HG03442 (cell line): ENCODE measurements around the gene ADGRB3.

Source experiments
- ATAC-seq: cut with Tn5 transposase; IDR thresholded peaks from one replicate; pipeline ENCODE4 v1.9.1; 2021; ENCODE audit warnings: mild to moderate bottlenecking, moderate library complexity; ENCODE audit not compliant: unreplicated experiment

ADGRB3 gene

GRCh38 chr6:68697394-68697793 is 62.3 kb downstream of the ADGRB3 start:
- ATAC-seq: no peak

DNA sequence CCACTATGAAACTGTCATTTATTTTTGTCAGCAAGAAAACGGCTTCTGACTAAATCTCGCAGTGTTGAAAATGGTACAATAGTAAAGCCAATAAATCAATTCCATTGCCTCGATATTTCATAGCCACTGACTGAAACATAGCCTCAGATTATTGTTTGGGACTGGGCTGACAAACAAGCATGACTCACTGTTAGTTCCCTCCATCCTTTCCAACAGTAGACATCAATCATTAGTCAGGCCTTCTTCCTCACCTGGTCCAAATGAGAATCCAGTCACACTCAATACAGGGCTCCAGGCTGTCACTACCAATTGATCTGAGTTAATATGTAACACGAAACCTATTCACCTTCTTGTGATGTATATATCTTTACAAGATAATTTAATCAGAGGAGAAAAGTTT is 66.1 kb downstream of the ADGRB3 start:
- no peak for ATAC-seq

GRCh38 chr6:68704485-68704884 is 69.4 kb downstream of the ADGRB3 start:
- ATAC-seq: no peak

DNA sequence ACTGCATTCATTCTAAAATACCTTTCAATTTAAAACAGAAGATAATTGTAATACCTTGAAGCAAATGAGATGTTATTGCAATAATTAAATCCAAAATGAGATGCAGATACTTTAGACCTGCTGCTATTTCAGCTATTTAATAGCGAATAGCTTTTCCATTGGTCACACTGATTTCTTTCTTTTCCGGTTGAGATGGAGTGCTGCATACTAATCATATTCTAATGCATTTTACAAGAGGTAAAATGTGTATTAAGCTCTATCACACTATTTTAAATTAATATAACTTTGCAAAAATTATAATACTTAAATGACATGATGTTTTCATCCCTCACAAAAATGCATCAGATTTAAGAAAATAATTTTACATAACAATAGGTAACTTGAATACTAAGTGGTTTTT is 74.0 kb downstream of the ADGRB3 start:
- ATAC-seq: no peak

DNA sequence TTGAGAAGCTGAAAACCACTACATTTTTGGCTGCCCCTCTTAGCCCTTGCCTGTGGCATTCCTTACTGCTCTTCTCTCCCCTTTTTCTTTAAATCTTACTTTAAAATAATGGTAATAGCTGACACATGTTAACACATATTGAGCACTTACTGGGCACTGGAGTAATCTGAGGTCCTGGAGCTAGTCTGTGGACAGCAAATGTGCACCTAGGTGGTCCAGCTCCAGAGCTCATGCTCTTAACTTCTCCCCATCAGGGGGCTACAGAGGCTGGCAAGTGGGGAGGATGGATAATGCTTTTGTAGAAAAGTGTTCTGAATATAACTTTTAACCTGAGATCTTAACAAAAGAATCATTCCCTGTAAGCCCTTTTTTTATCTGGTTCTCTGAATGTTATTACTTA is 74.8 kb downstream of the ADGRB3 start:
- ATAC-seq: no peak

GRCh38 chr6:68710496-68710895 is 75.4 kb downstream of the ADGRB3 start:
- no peak for ATAC-seq

- no peak for ATAC-seq
Observed at GRCh38 chr6:68710916-68711315, 75.8 kb downstream of the ADGRB3 start.

- ATAC-seq: no peak
Observed at GRCh38 chr6:68711386-68712000, 76.4 kb downstream of the ADGRB3 start.

DNA sequence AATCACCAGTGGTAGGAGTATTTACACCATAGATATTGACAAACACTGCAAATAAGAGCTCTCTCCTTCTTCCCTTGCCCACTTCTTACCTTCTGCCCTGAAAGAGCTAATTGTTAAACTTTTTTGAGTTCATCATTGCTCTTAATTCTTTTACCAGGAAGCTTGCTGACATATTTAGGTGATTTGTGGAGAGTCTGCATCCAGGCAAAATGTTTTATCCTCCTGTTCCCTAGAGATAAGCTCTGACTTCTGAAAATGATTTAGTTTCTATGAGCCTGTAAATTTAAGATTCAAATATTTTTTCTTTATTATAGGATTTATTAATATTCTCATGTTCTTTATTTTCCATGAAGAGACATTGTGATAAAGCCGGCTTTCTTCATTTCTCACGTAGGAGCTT is 81.5 kb downstream of the ADGRB3 start:
- no peak for ATAC-seq

DNA sequence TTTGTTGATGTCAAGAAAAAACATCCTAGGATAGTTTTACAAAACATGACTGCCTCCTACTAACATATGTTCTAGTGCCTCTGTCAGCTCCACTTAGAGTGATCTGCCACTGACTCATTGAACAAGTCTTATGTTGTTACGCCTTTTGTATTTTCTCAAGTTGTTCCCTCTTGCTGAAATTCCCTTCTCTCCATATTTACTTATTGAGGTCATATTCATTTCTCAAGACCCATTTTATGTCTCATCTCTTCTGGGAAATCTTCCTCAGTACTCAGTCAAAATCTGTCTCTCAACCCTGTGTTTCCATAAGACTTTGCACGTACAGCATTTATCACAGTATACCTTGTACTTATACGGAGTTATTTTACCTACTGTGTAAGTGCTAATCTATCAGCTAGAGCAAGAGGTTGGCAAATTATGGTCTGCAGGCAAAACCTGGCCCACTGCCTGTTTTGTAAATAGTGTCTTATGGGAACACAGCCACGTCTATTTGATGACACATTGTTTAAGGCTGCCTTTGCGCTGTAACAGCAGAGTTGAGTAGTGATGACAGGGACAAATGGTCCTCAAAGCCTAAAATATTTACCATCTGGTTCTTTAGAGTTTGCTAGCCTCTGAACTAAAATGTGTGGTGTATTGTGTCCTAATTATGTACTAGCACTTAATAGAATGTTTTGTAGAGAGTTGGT is 83.4 kb downstream of the ADGRB3 start:
- no peak for ATAC-seq

DNA sequence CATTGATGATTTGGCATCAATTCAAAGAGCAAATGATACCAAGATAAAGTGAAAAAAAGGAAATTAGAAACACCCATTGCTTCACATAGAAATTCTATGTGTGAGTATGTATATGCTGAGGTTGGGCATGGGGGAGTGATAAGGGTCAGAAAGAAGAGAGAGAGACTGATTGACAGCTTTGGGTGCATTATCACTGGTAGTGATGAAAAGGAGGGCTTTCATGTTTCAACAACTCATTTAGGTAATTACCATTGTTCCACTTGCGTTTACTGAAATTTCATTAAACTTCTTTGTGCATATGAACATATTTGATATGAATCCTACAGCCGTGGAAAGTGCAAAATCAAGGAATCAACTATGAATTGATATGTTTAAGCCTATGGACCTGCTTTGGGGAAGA is 84.7 kb downstream of the ADGRB3 start:
- no peak for ATAC-seq

DNA sequence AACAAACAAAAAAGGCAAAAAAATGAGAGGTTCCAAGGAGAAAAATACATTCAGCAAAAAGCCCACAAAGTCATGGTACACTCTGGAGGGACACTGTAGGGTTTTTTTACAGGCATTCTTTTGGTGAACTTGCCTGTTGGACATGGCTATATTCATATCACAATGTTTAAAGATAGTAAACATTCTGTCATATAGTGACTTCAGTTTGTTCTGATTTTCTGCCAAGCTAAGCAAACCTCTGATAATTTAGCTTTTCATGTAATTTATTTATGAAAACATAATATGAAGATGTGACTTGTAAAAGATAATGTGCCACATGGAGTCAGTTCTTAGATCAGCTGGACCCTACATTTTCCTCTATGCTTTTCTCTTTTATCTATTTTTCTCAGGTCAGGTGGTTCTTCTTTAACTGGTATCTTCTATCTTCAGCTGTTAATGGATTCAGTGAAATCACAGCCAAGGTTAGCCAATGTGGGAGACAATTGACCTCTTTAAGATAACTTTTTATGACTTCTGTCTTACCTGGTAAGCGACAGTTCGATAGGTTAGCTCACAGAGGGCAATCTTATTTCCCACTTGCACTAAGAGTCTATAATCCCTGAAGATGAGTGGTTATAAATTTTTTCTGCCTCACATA is 87.9 kb downstream of the ADGRB3 start:
- no peak for ATAC-seq

- no peak for ATAC-seq
Observed at GRCh38 chr6:68724060-68724459, 89.0 kb downstream of the ADGRB3 start.

DNA sequence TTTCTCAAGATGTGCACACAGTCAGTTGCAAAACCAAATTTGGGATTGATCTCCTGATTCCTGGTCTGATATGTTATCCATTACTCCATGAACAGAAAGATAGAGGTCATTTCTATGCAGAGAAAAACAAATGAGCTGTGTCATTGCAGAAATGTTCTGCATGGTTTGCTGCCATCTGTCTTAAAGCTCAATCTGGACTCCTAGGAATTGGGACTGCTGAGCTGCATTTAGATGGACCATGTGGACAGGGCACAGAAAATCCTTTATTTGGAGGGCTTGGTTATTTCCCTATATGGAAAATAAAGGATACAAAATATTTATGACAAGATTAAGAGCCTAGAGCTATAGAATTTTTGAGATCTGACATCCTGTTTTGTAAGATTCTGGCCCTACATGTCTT is 91.3 kb downstream of the ADGRB3 start:
- ATAC-seq: no peak

DNA sequence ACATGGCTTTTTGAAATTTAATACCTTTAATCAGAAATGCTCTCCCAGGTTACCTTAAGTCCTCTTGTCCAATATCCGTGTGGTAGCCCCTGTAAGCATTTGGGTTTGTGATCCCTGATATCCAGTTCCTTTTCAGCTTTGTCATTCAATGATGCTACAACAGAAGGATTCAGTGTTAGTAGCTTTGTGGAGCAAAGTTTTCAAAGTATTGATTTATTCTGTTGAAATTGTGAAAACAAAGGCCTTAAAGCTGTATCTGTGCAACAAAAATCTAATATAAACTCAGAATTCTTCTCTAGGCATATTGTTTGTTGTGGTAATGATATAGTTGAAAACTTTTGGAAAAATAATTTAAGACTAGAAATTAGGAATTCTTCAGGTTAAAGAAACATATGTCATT is 91.9 kb downstream of the ADGRB3 start:
- ATAC-seq: no peak

DNA sequence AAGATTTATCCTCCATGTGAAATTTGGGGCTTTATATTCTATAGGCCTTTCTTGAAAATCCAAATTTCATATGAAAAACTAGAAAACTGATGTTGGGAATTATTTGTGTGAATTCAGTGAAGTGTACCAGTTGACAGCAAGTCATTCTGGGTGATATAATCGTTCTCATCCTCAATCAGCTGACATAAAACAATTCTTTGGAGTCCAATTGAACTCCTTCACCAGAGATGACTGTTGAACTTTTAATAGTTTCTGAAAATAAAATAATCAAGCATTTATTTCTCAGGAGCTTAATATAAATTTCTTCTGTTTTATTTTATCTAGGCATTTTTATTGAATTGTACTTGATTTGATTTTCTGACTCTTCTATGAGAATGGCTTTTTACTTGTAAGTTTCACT is 92.6 kb downstream of the ADGRB3 start:
- no peak for ATAC-seq

DNA sequence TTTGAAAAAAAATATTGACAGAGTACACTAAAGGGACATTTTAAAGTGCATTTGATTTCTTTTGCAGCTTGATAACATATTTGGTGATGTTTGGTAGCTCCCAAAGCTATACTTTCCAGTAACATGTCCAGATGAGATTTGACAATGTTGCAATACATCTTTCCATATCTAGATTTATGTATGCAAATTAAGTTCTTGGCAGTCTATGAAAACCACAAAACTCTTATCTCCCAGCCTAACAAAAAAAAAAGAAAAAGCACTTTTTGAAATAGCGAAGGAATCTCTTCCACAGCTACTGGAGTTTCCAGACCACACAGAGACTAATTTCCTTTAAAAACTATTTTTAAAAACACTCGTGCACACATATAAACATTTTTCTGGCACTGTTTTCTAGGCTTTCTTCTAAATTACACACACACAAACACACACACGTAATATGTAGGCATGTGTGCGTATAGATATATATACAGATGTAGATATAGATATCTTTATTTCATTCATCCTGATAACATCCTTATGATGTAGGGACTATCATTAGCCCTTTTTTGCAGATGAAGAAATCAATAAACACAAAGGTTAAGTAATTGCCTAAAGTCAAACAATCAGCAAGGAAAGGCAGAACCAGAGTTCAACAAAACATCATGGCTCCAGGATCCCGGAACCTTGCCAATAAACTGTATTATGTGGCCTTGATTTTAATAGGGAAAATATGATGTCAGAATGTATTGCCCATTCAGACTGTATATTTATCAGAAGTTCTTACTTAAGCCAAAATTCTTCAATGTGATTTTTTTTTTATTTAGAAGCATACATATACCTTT is 93.3 kb downstream of the ADGRB3 start:
- ATAC-seq: no peak

- no peak for ATAC-seq
Observed at GRCh38 chr6:68729377-68729903, 94.4 kb downstream of the ADGRB3 start.

DNA sequence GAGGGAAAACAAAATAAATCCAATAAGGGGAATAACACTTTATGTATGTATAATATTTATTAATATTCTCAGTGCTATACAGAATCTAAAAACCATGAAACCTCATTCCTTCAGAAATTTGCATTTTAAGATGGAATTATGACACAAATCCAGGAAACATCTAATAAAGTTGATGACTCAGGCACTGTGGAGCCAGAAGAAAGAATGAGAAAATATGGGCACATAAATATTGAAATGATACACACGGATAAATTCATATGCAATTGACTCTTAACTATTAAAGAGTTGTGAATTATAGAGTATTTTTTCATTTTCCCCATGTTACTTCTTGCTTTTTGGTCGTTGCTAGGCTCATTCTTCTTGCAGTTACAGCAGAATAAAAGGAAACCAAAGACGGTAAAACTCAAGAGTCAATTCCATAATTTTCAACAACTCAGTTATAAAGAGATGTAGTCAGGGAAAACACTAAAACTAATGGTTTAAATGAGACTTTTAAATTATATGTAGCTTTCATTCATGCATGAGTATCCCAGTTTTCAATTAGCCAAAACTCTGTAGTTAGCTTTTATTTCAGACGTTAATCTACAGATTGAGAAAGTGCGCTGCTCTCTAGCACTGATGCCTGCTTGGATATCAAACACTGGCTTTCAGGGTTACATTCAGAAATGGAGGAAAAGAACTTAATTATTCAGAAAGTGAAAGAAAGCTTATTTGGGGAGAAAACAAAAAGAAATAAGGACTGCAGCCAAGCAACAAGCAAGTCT is 95.4 kb downstream of the ADGRB3 start:
- ATAC-seq: no peak

GRCh38 chr6:68732423-68732822 is 97.3 kb downstream of the ADGRB3 start:
- no peak for ATAC-seq

DNA sequence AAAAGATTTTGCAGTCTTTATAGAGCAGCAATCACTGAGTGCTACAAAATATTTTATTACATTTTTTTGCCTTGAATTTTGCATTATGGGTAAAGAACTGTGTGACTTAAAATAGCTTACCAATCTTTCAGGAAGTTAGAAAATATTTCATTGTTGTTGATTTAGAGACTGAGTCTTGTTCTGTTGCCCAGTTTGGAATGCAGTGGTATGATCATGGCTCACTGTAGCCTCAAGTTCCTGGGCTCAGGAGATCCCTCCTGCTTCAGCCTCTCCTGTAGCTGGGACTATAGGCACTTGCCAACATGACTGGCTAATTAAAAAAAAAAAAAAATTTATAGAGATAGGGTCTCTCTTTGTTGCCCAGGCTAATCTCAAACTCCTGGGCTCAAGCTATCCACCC is 100.8 kb downstream of the ADGRB3 start:
- no peak for ATAC-seq
